WTC11 (cell line): Measurements from ENCODE around the gene ARHGAP28.

Experiments
- ARID4B ChIP-seq: sonication (generic); formaldehyde crosslinking; IDR thresholded peaks from 2 replicates; pipeline ENCODE4 v1.8.0; 2023; ENCODE audit warnings: missing genetic modification reagents, mild to moderate bottlenecking, borderline replicate concordance
- ATF2 ChIP-seq: sonication (generic); formaldehyde crosslinking; IDR thresholded peaks from 2 replicates; pipeline ENCODE4 v1.8.1; 2022; ENCODE audit warnings: low read depth, missing genetic modification reagents, borderline replicate concordance
- ATF3 ChIP-seq: sonication (generic); formaldehyde crosslinking; conservative IDR thresholded peaks from 2 replicates; pipeline ENCODE4 v1.8.1; 2022; ENCODE audit warnings: mild to moderate bottlenecking, missing genetic modification reagents
- CBFB ChIP-seq: sonication (generic); formaldehyde crosslinking; IDR thresholded peaks from 2 replicates; pipeline ENCODE4 v1.8.1; 2022; ENCODE audit warnings: mild to moderate bottlenecking, low read depth, missing genetic modification reagents
- CTCF ChIP-seq: fragments of 200-600 bp; IDR thresholded peaks from 2 replicates; pipeline ENCODE4 v1.8.0; 2022; ENCODE audit warnings: antibody characterized with exemption
- HMGXB4 ChIP-seq: sonication (generic); formaldehyde crosslinking; IDR thresholded peaks from 2 replicates; pipeline ENCODE4 v1.8.1; 2023; ENCODE audit warnings: mild to moderate bottlenecking, moderate library complexity, missing genetic modification reagents
- MAX ChIP-seq: sonication (generic); formaldehyde crosslinking; IDR thresholded peaks from 2 replicates; pipeline ENCODE4 v1.8.0; 2022; ENCODE audit warnings: mild to moderate bottlenecking, missing genetic modification reagents
- NFE2L1 ChIP-seq: sonication (generic); formaldehyde crosslinking; IDR thresholded peaks from 2 replicates; pipeline ENCODE4 v1.8.1; 2023; ENCODE audit warnings: missing genetic modification reagents
- PRDM15 ChIP-seq: sonication (generic); formaldehyde crosslinking; IDR thresholded peaks from 2 replicates; pipeline ENCODE4 v1.8.0; 2022; ENCODE audit warnings: missing genetic modification reagents
- PREB ChIP-seq: sonication (generic); formaldehyde crosslinking; IDR thresholded peaks from 2 replicates; pipeline ENCODE4 v1.8.1; 2022; ENCODE audit warnings: mild to moderate bottlenecking, missing genetic modification reagents, moderate library complexity, borderline replicate concordance
- ZNF121 ChIP-seq: sonication (generic); formaldehyde crosslinking; IDR thresholded peaks from 2 replicates; pipeline ENCODE4 v1.8.0; 2023; ENCODE audit warnings: missing genetic modification reagents
- ZNF416 ChIP-seq: fragments of 250-450 bp; sonication (Bioruptor Pico); IDR thresholded peaks from 2 replicates; pipeline ENCODE4 v1.9.0; 2021; ENCODE audit warnings: mild to moderate bottlenecking, inconsistent platforms

GRCh38 chr18:6744816-6745455 lies 15.4 kb downstream of the ARHGAP28 start:
- no peak for TF ChIP-seq CBFB
- no peak for TF ChIP-seq CTCF
- no peak for TF ChIP-seq ATF2
- no peak for TF ChIP-seq ARID4B
- no peak for TF ChIP-seq ZNF416 (CRISPR knock-in tag)
- TF ChIP-seq PRDM15 (CRISPR knock-in tag), result no peak
- TF ChIP-seq ATF3 (CRISPR knock-in tag), result no peak
- no peak for TF ChIP-seq ZNF121 (CRISPR knock-in tag)
- no peak for TF ChIP-seq NFE2L1 (CRISPR knock-in tag)
- no peak for TF ChIP-seq HMGXB4 (CRISPR knock-in tag)
- TF ChIP-seq PREB (CRISPR knock-in tag), result no peak
- no peak for TF ChIP-seq MAX (CRISPR knock-in tag)
